ENCODE data around the gene ENTHD1. TPM values are rescaled to one million over a fixed set of nuclear protein-coding genes. Genes with fewer than 3 reads are reported as not detected.

The ENTHD1 gene
- total RNA-seq, 2 experiments from 2014 or later, result 0.41 to 0.95 TPM

GRCh38 chr22:39809772-39810557 is 83.6 kb downstream of the ENTHD1 start:
- CTCF ChIA-PET, result interaction anchor here (1.2 kb wide), 1 partner anchor 275 kb away, joined by 5 read pairs; no protein-coding TSS in a partner anchor
- H3K4me3 Mint-ChIP-seq, result no peak overlapping the region
- DNase-seq, result no peak
- H3K9me3 Mint-ChIP-seq, result no peaks in the 10 kb centered on the region
- intact Hi-C loops (cut with micrococcal nuclease), result no loop called here
- no peaks in the 10 kb centered on the region for H3K27me3 Mint-ChIP-seq
- no peaks in the 10 kb centered on the region for H3K36me3 Mint-ChIP-seq
- POLR2A ChIA-PET, result no interaction called here
- no peak overlapping the region for H3K27ac Mint-ChIP-seq
- H3K4me1 Mint-ChIP-seq (ENCODE audit: low read depth), result peaks cover 12% of the 10 kb centered on the region

DNA sequence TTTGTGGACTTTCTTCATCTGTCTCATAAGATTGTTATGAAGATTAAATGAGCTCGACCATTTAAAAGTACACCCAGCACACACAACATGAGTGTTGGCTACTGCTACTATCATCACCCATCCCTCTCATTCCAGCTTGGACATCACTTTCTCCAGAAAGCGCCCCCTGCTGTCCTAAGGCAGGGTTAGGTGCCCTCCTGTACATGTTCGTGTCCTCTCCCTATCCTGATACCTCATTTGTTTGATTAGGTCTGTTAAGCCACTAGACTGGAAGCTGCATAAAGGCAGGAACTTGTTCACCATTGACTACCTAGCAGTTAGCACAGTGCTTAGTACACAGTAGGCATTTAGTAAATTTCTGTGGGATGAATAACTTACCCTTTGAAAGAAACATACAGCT is 85.5 kb downstream of the ENTHD1 start:
- intact Hi-C loops (cut with micrococcal nuclease), result no loop called here
- Mint-ChIP-seq H3K36me3 (no peaks in the 10 kb centered on the region), H3K27ac (no peak overlapping the region), H3K4me1 (ENCODE audit: low read depth) (peaks cover 10% of the 10 kb centered on the region), H3K4me3 (no peak overlapping the region), H3K9me3 (no peaks in the 10 kb centered on the region), H3K27me3 (no peaks in the 10 kb centered on the region)
- ChIA-PET POLR2A (no interaction called here), CTCF (interaction anchor here (0.7 to 2.7 kb wide), 8 partner anchors 13 to 273 kb away, joined by 3 to 7 read pairs (median 4); no protein-coding TSS in a partner anchor)
- DNase-seq, result peak; percentile 61

DNA sequence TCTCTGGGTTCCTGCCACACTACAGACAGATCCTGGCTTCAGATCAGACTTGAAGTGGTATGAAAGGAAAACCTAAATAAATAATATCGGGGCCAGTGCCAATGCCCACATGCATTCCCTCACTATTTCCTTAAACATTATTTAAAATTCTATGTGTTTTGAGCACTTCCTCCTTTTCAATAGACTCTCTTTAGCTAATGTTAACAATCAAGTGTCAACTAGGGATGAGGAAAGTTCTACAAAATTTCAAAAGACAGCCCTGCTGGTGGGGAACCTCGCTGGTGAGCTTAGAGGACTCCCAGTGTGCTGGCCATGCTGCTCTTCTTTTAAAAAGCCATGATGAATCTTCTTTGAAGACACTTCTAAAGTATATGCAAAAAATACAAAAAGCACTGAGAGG is 87.5 kb downstream of the ENTHD1 start:
- intact Hi-C loops (cut with micrococcal nuclease), result no loop called here
- Mint-ChIP-seq H3K36me3 (no peaks in the 10 kb centered on the region), H3K27ac (no peak overlapping the region), H3K4me1 (ENCODE audit: low read depth) (peaks cover 10% of the 10 kb centered on the region), H3K27me3 (no peaks in the 10 kb centered on the region), H3K4me3 (no peak overlapping the region), H3K9me3 (no peaks in the 10 kb centered on the region)
- ChIA-PET CTCF (interaction anchor here (0.5 to 2.7 kb wide), 5 partner anchors 33 to 845 kb away, joined by 3 to 7 read pairs (median 3); no protein-coding TSS in a partner anchor), POLR2A (no interaction called here)
- DNase-seq, result no peak

- Mint-ChIP-seq H3K9me3 (no peaks in the 10 kb centered on the region), H3K4me3 (no peak overlapping the region), H3K27ac (no peak overlapping the region), H3K36me3 (no peaks in the 10 kb centered on the region), H3K27me3 (no peaks in the 10 kb centered on the region), H3K4me1 (ENCODE audit: low read depth) (peaks cover 9% of the 10 kb centered on the region)
- ChIA-PET CTCF (no interaction called here), POLR2A (no interaction called here)
- no peak for DNase-seq
- intact Hi-C loops (cut with micrococcal nuclease), result no loop called here
These were observed 88.4 kb downstream of the ENTHD1 start for GRCh38 chr22:39805117-39805516.

GRCh38 chr22:39802682-39803081 is 90.9 kb downstream of the ENTHD1 start:
- no peaks in the 10 kb centered on the region for H3K27me3 Mint-ChIP-seq
- no peaks in the 10 kb centered on the region for H3K4me1 Mint-ChIP-seq (ENCODE audit: low read depth)
- no peak overlapping the region for H3K4me3 Mint-ChIP-seq
- CTCF ChIA-PET, result no interaction called here
- no peak for DNase-seq
- intact Hi-C loops (cut with micrococcal nuclease), result no loop called here
- H3K27ac Mint-ChIP-seq, result no peak overlapping the region
- peaks cover 11% of the 10 kb centered on the region for H3K9me3 Mint-ChIP-seq
- POLR2A ChIA-PET, result no interaction called here
- H3K36me3 Mint-ChIP-seq, result peaks cover 4% of the 10 kb centered on the region

GRCh38 chr22:39800790-39801520 is 92.6 kb downstream of the ENTHD1 start:
- H3K36me3 Mint-ChIP-seq, result peaks cover 8% of the 10 kb centered on the region
- intact Hi-C loops (cut with micrococcal nuclease), result no loop called here
- POLR2A ChIA-PET, result no interaction called here
- no peak overlapping the region for H3K4me3 Mint-ChIP-seq
- H3K9me3 Mint-ChIP-seq, result peaks cover 24% of the 10 kb centered on the region
- DNase-seq, result no peak
- H3K27me3 Mint-ChIP-seq, result no peaks in the 10 kb centered on the region
- H3K4me1 Mint-ChIP-seq (ENCODE audit: low read depth), result no peaks in the 10 kb centered on the region
- CTCF ChIA-PET, result no interaction called here
- no peak overlapping the region for H3K27ac Mint-ChIP-seq

- Mint-ChIP-seq H3K4me1 (ENCODE audit: low read depth) (no peaks in the 10 kb centered on the region), H3K9me3 (peaks cover 28% of the 10 kb centered on the region), H3K27ac (no peak overlapping the region), H3K36me3 (peaks cover 8% of the 10 kb centered on the region), H3K27me3 (no peaks in the 10 kb centered on the region), H3K4me3 (no peak overlapping the region)
- ChIA-PET POLR2A (no interaction called here), CTCF (no interaction called here)
- DNase-seq, result no peak
- intact Hi-C loops (cut with micrococcal nuclease), result no loop called here
These were observed 95.9 kb downstream of the ENTHD1 start for GRCh38 chr22:39797528-39798147.

- CTCF ChIA-PET, result no interaction called here
- Mint-ChIP-seq H3K36me3 (no peaks in the 10 kb centered on the region), H3K27me3 (no peaks in the 10 kb centered on the region), H3K4me1 (ENCODE audit: low read depth) (peaks cover 5% of the 10 kb centered on the region), H3K4me3 (no peak overlapping the region), H3K9me3 (no peaks in the 10 kb centered on the region), H3K27ac (no peak overlapping the region)
- intact Hi-C loops (cut with micrococcal nuclease), result no loop called here
- POLR2A ChIA-PET, result no interaction called here
- DNase-seq, result no peak
These were observed 103.8 kb downstream of the ENTHD1 start for GRCh38 chr22:39789788-39790187.

DNA sequence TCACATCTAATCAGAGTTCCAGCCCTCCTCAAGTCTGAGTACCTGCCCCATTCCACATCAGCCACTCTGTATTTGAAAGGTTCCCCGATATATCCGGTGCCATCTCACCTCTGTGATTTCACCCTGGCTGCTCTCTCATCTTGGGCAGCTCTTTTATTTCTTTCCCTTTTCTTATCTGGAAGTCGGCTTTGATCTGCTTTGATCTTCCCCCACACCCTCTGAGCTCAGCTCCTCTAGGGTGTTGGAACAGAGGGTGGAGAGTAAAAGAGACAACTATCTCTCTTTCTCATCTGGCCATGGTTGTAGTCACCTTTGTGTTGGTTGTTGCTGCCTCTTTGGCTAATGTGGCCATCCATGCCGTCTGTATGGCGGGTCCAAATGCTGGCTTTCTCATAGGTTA is 108.3 kb downstream of the ENTHD1 start:
- Mint-ChIP-seq H3K4me3 (no peak overlapping the region), H3K36me3 (no peaks in the 10 kb centered on the region), H3K4me1 (ENCODE audit: low read depth) (peaks cover 5% of the 10 kb centered on the region), H3K27me3 (no peaks in the 10 kb centered on the region), H3K9me3 (no peaks in the 10 kb centered on the region), H3K27ac (no peak overlapping the region)
- peak; percentile 11 for DNase-seq
- POLR2A ChIA-PET, result no interaction called here
- CTCF ChIA-PET, result no interaction called here
- intact Hi-C loops (cut with micrococcal nuclease), result no loop called here

GRCh38 chr22:39777716-39778454 is 115.7 kb downstream of the ENTHD1 start:
- ChIA-PET CTCF (interaction anchor here (0.6 to 2.2 kb wide), 2 partner anchors 153 to 259 kb away, joined by 3 to 6 read pairs; no protein-coding TSS in a partner anchor), POLR2A (no interaction called here)
- Mint-ChIP-seq H3K36me3 (no peaks in the 10 kb centered on the region), H3K27ac (no peak overlapping the region), H3K4me3 (no peak overlapping the region), H3K4me1 (ENCODE audit: low read depth) (peaks cover 24% of the 10 kb centered on the region), H3K9me3 (no peaks in the 10 kb centered on the region), H3K27me3 (no peaks in the 10 kb centered on the region)
- intact Hi-C loops (cut with micrococcal nuclease), result no loop called here
- no peak for DNase-seq

DNA sequence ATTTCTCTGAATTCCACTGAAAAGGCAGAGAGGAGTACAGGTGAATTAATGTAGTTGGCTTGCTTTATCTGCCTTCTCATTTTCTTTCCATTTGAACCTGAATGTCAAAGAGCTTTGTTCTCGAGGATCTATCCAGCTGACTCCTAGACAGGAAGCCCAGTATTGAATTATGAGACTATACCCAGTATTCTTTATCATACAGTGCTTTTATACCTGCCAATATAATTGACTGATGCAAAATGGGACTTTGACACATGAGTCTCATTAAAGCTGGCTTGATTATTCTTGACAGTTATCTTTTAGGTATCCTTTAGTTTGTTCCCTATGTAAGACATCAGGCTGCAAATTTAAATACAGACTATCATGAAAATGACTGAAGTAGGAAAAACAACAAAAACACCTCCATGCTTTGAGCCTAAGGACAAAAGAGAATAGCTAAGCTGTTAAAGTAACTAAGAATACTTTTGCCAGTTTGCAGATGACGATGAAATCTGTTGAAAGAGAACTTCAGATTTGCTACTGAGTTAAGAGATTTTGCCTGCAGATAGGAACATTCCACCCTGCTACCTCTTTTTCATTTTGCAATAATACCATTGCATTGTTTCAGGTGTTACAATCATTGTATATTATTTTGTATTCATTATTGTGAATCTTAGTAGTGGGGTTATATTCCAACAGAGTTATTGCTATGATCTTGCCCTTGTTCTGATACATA is 117.1 kb downstream of the ENTHD1 start:
- intact Hi-C loops (cut with micrococcal nuclease), result no loop called here
- Mint-ChIP-seq H3K27ac (no peak overlapping the region), H3K27me3 (no peaks in the 10 kb centered on the region), H3K4me3 (no peak overlapping the region), H3K4me1 (ENCODE audit: low read depth) (peaks cover 24% of the 10 kb centered on the region), H3K9me3 (peaks cover 3% of the 10 kb centered on the region), H3K36me3 (no peaks in the 10 kb centered on the region)
- ChIA-PET CTCF (interaction anchor here (2.2 kb wide), 1 partner anchor 260 kb away, joined by 6 read pairs; no protein-coding TSS in a partner anchor), POLR2A (no interaction called here)
- DNase-seq, result no peak
